GM19351 (cell line): ENCODE data around the gene BATF2.
A peak's percentile ranks its signal among the peaks of the same experiment; 100 is the strongest.
"Not testable (repeated sequence)": the region's sequence is repeated elsewhere in the genome, so short reads cannot be mapped to it uniquely, and the experiment has no call there.

Experiments used
- ATAC-seq: cut with Tn5 transposase; IDR thresholded peaks from one replicate; pipeline ENCODE4 v1.9.1; 2021; ENCODE audit warnings: mild to moderate bottlenecking, moderate library complexity; ENCODE audit not compliant: unreplicated experiment

Gene BATF2, protein sequence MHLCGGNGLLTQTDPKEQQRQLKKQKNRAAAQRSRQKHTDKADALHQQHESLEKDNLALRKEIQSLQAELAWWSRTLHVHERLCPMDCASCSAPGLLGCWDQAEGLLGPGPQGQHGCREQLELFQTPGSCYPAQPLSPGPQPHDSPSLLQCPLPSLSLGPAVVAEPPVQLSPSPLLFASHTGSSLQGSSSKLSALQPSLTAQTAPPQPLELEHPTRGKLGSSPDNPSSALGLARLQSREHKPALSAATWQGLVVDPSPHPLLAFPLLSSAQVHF

GRCh38 chr11:64996710-64997380 lies at the start of gene BATF2:
Gene BATF2 (minus strand): TSS chr11:64996971. CDS start chr11:64996914, 57 bp downstream.
- ATAC-seq, result no peak

DNA sequence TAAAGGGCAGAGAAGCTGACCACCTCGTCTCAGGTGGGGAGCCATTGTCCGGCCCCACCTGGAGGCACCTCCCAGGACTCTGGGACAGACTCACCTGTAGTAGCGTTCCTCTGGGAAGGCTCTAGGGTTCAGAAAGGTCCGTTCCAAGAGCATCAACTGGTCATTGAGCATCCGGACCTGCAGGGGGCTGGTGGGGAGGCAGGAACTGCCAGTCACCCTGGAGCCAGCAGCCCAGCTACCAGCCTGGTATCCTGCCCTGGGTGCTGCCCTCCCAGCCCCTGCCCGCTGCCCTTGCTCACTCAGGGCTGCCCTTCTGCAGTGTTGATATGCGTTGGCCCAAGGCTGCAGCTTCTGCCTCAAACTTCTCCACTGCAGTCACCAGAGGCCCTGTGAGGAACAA lies 49.0 kb upstream of the BATF2 start:
- no peak for ATAC-seq

- no peak for ATAC-seq
These were observed 48.3 kb upstream of the BATF2 start for GRCh38 chr11:65045061-65045460.

- ATAC-seq, result no peak
These were observed 47.2 kb upstream of the BATF2 start for GRCh38 chr11:65043881-65044501.

- ATAC-seq, result no peak
These were observed 46.1 kb upstream of the BATF2 start for GRCh38 chr11:65042891-65043290.

DNA sequence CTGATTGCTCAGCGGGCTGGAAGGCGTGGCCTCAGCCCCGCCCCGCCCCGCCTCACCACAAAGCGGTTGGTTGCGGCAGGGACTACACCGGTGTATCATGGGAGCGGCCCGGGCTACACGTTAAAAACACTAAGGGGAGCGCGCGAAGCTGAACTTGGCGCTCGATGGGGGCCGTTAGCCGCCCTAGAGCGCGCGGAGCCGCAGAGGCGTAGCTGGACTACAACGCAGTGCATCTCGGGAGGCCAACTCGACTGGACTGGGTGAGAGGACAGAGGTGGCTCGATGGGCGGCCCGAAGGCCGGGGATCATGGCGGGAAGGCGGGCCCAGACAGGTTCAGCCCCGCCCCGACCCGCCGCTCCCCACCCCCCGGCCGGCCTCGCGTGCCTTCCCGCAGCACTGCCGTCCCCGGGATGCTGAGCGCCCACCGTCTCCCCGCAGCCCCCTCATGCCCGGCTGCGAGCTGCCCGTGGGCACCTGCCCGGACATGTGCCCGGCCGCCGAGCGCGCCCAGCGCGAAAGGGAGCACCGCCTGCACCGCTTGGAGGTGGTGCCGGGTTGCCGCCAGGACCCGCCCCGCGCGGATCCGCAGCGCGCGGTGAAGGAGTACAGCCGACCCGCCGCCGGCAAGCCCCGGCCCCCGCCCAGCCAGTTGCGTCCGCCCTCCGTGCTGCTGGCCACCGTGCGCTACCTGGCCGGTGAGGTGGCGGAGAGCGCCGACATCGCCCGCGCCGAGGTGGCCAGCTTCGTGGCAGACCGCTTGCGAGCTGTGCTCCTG lies 44.3 kb upstream of the BATF2 start, which contains the start of gene SAC3D1:
Gene SAC3D1, plus strand, starts transcription at position 364 of the 776 bp plus-strand sequence. Its CDS starts 83 bp downstream, at position 447.
- peak; percentile 86 for ATAC-seq

DNA sequence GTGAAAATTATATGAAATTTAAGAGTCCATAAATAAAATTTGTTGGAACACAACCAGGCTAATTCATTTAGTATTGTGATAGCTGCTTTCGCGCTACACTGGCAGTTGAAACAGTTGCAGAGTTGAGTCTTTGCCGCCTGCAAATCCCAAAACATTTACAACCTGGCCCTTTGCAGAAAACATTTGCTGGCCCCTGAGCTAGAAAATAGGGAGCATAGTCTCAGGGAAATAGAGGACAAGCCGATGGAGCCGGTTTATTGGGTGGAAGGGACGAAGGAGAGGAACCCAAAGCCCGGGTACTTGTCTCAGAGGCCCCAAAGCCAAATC lies 43.7 kb upstream of the BATF2 start:
- ATAC-seq, result no peak

DNA sequence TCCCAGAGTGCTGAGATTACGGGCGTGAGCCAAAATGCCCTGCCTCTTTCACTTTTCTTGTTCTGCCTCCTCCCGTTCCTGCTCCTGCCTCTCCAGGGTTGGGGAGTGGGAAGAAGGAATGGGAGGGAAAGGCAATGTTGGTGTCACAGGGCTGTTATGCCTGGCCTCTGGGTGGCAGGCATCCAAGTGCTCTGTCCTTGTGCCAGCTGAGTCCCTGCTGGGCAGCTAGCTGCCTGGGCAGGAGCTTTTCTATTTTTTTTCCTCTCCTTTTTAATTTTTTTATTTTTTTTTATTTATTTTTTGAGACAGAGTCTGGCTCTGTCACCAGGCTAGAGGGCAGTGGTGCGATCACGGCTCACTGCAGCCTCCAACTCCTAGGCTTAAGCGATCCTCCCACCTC lies 40.2 kb upstream of the BATF2 start:
- ATAC-seq, result no peak

DNA sequence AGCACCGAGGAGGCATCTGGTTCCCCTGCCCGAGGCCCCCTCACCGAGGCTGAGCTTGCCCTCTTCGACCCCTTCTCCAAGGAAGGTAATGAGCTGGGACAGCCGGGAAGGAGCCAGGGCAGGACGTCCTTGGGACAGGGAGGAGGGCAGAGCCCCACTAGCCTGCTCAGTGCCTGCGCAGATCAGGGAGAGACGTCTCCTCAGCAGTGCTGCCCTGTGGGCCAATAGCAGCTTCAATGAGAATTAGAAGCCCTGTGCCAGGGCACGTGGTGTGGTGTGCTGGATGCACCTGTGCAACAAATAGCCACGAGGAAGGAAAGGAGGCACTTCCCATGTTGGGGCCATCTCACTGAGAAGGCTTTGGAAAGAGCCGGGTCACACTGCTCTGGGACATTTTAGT lies 38.8 kb upstream of the BATF2 start:
- no peak for ATAC-seq

- ATAC-seq, result no peak
These were observed 37.7 kb upstream of the BATF2 start for GRCh38 chr11:65034423-65034822.

GRCh38 chr11:65032216-65032615 lies 35.4 kb upstream of the BATF2 start:
- no peak for ATAC-seq

DNA sequence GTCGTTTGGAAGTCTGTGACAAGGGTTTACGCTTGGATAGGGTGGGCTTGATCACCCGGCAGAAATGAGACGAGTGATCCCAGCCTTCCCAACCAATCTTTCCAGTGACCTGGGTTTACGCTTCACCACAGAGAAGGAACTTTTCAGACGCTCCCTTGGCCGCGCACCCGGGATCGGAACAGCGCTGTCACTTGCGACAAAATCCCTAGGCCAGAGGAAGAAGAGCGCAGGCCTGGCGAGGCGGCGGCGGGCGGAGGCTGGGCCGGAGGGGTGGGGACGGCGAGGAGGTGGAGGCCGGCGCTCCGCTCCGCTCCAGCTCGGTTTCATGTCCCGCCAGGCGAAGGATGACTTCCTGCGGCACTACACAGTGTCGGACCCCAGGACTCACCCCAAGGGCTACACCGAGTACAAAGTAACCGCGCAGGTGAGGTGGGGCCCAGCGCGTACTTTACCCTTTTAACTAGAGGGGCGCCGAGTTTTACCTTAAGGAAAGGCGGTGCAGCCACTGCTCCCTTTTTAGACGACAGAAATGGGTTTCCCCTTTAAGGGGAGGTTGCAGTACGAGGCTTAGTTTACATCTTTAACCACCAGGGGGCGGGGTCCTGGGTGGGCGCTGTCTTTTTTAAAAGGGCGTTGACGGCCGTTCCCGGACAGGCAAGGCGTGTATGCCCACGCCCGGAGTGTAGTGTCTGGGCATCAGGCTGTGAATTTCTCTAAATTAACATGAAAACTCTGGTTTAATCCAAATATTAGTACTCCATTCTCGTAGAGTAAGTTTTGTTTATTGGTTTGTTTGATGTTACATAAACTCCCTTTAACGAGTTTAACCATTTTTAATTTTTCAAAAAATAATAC lies 30.7 kb upstream of the BATF2 start, which contains the start of gene SNX15:
Gene SNX15, plus strand, starts transcription at position 227 of the 855 bp plus-strand sequence. Its CDS starts 99 bp downstream, at position 326.
- peak; percentile 83 for ATAC-seq

DNA sequence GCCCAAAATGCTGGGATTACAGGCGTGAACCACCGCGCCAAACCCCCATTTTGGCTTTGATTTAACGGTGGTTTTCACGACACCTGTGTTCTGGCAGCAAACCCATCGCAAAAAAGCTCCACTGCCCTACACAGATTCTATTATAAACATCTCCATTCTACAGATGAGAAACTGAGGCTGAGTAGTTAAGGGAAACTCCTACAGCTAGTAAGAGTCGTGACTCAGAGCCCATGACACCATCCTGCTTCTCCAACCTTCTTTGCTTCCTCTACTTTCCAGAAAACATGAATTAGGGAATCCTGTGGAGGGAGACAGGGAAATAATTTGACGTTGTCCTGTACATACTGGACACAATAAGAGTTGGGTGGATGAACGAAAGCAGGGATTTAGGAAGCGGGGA lies 30.0 kb upstream of the BATF2 start:
- ATAC-seq, result no peak

DNA sequence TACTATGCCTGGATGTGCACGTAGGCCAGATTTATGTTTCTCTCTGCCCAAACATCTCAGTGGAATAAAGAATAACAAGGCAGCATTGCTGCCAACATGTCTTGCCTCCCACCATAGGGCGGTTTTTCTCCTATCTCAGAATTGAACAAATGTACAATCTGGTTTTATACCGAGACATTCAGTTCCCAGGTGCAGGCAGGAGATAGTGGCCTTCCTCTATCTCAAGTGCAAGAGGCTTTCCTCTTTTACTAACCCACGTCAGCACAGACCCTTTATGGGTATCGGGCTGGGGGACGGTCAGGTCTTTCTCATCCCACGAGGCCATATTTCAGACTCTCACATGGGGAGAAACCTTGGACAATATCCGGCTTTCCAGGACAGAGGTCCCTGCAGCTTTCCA lies 26.7 kb upstream of the BATF2 start:
- not testable (repeated sequence) for ATAC-seq

- no peak for ATAC-seq
These were observed 24.7 kb upstream of the BATF2 start for GRCh38 chr11:65021509-65021908.

DNA sequence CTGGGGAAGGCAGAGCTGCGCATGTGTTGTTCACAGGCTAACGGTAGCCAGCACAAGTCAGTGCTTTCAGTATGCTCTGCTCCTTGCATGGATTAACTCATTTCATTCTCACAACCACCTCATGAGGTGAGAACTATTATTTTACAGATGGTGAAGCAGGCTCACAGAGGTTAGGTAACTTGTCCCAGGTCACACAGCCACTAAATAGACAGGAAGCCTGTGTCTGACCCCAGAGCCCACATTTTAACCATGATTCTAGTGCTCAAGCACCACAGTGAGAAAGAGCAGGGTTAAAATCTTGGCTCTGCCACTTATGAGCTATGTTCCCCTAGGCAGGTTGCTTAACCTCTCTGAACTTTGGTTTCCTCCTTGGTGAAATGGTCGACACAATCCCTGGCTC lies 24.2 kb upstream of the BATF2 start:
- no peak for ATAC-seq

GRCh38 chr11:65019824-65020223 lies 23.1 kb upstream of the BATF2 start:
- ATAC-seq, result no peak

GRCh38 chr11:65017937-65018336 lies 21.2 kb upstream of the BATF2 start:
- ATAC-seq, result no peak

GRCh38 chr11:65016705-65017104 lies 19.9 kb upstream of the BATF2 start:
- no peak for ATAC-seq

GRCh38 chr11:65014726-65015227 lies 18.0 kb upstream of the BATF2 start:
- no peak for ATAC-seq
